T-cell (primary cell): Measurements from ENCODE around the gene CCDC190. TPM values are rescaled to one million over a fixed set of nuclear protein-coding genes. Genes with fewer than 3 reads are reported as not detected.

ENCODE experiments used
- ATAC-seq, 4 experiments: fragments of 200-7000 bp in 3 of 4; fragments of 150-1000 bp in 1 of 4; cut with Tn5 transposase; replicated peaks in 1 of 4; 1 replicate in 3 of 4; 2 replicates in 1 of 4; pipeline ENCODE4 v1.10.0; 2021; ENCODE audit warnings: moderate library complexity in 3 of 4, mild to moderate bottlenecking in 2 of 4, moderate number of reproducible peaks in 1 of 4
- CTCF ChIA-PET, 2 donors: fragments of 300-600 bp; sonication (Branson Sonifier 250); formaldehyde crosslinking; loops; one replicate each; lab custom pipeline; 2022; ENCODE audit warnings: antibody characterized with exemption in 2 of 2; lab: Charles Lee
- POLR2A ChIA-PET, 2 donors: fragments of 300-600 bp; sonication (Branson Sonifier 250); formaldehyde crosslinking; loops; one replicate each; lab custom pipeline; 2022; ENCODE audit warnings: antibody characterized with exemption in 2 of 2; lab: Charles Lee
- DNase-seq, 35 experiments: peaks; one replicate each; pipeline versions ENCODE4 v3.0.0 to v3.0.0-alpha.2; 2013 to 2023
- H3K27ac ChIP-seq: one replicate; pipeline ENCODE4 v1.5.1; 2013; ENCODE audit warnings: low read length
- H3K27me3 ChIP-seq, 2 experiments: replicated peaks in 1 of 2; 1 replicate in 1 of 2; 2 replicates in 1 of 2; pipeline versions ENCODE4 v1.6.1 to v1.7.0; 2013; ENCODE audit warnings: low read length in 1 of 2, mixed read lengths in 1 of 2; ENCODE audit not compliant: control insufficient read depth in 2 of 2, insufficient read depth in 2 of 2; ENCODE audit errors: extremely low read depth in 1 of 2
- H3K36me3 ChIP-seq, 2 donors: 1 replicate in 1 of 2; 2 replicates in 1 of 2; pipeline versions ENCODE4 v1.6.1 to v1.7.0; 2013; ENCODE audit warnings: low read length in 1 of 2; ENCODE audit not compliant: control insufficient read depth in 2 of 2, insufficient read depth in 1 of 2; ENCODE audit errors: extremely low read depth in 1 of 2
- H3K4me1 ChIP-seq, 2 experiments: 1 replicate in 1 of 2; 2 replicates in 1 of 2; pipeline versions ENCODE4 v1.6.1 to v1.7.0; 2013; ENCODE audit warnings: low read length in 2 of 2, mixed read lengths in 1 of 2; ENCODE audit not compliant: insufficient read depth in 2 of 2, control insufficient read depth in 1 of 2; ENCODE audit errors: extremely low read depth in 1 of 2
- H3K4me3 ChIP-seq, 2 donors: 1 replicate in 1 of 2; 2 replicates in 1 of 2; pipeline versions ENCODE4 v1.5.1 to v1.7.0; 2013; ENCODE audit warnings: mild to moderate bottlenecking in 2 of 2, low read length in 1 of 2, moderate library complexity in 1 of 2; ENCODE audit not compliant: control insufficient read depth in 1 of 2; ENCODE audit errors: extremely low read depth in 1 of 2
- H3K9me3 ChIP-seq: 2 replicates; pipeline ENCODE4 v1.7.0; 2013
- H3K27ac Mint-ChIP-seq, 2 donors: one replicate each; pipeline ENCODE4 v1.8.0; 2020 to 2021; ENCODE audit warnings: mild to moderate bottlenecking in 2 of 2, mixed read lengths in 2 of 2
- H3K27me3 Mint-ChIP-seq, 2 donors: one replicate each; pipeline ENCODE4 v1.8.0; 2021 to 2022; ENCODE audit warnings: mixed read lengths in 2 of 2
- H3K36me3 Mint-ChIP-seq: one replicate; pipeline ENCODE4 v1.8.0; 2021; ENCODE audit warnings: mixed read lengths
- H3K4me1 Mint-ChIP-seq, 3 donors: one replicate each; pipeline ENCODE4 v1.8.0; 2020 to 2022; ENCODE audit warnings: mixed read lengths in 3 of 3, mild to moderate bottlenecking in 1 of 3
- H3K4me3 Mint-ChIP-seq, 3 donors: one replicate each; pipeline ENCODE4 v1.8.0; 2020 to 2022; ENCODE audit warnings: mild to moderate bottlenecking in 3 of 3, mixed read lengths in 3 of 3, moderate library complexity in 3 of 3
- H3K9me3 Mint-ChIP-seq, 3 donors: one replicate each; pipeline ENCODE4 v1.8.0; 2020 to 2022; ENCODE audit warnings: mixed read lengths in 3 of 3
- WGBS: methylation state at CpG from one replicate; pipeline ENCODE4 v1.1.5; 2013; ENCODE audit warnings: missing lambda C conversion rate; ENCODE audit not compliant: insufficient coverage; 5-methylcytosine and 5-hydroxymethylcytosine counted together
- total RNA-seq, 35 experiments: library from RNA in 6 of 35; stranded (reverse) in 6 of 35; fragments of 120-200 nt in 1 of 35; gene quantifications; one replicate each; pipeline versions ENCODE4 v1.2.1 to v1.2.4 and lab custom pipeline; 2013 to 2026

Gene CCDC190
- total RNA-seq, 5 donors from 2014 or later (not counting 1 experiment from before 2014, with no cell fraction given): not detected

DNA sequence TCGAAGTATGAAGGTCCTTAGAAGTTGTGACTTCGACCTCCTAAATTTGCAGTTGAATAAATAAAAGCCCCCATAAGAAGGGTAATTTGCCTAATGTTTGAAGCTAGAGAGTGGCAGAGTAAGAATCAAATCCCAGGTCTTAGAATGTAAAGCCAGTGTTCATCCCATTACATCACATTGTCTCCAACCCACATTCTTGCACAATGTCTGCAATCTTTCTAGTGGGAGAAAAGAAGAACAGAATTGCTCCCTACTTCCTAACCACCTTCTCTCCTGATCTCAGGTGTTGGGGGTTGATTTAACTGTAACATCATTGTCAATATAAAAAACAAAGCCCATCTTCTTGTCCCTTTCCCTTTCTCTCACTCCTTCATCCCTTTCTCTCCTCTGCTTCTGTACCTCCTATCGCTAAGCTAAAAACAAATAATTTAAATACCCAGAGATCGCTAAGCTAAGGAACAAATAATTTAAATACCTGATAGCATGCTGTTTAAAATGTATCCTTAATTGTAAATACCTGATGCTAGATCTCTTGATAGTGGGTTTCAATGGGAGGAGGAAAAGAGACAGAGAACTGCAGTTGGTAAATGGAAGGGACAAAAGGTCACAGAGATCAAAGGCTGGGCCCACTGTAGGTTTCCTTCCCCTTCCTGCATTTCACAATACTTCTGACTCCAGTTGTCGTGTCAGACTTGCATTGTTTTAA is 32.1 kb upstream of the CCDC190 start:
- DNase-seq: no peak
- Histone ChIP-seq H3K36me3 (no peaks in the 10 kb centered on the region), H3K27ac (no peak overlapping the region), H3K9me3 (no peaks in the 10 kb centered on the region), H3K27me3 (no peaks in the 10 kb centered on the region), H3K4me3 (no peak overlapping the region), H3K4me1 (no peaks in the 10 kb centered on the region)
- no peak for ATAC-seq
- Mint-ChIP-seq H3K27ac (no peak overlapping the region), H3K4me3 (no peak overlapping the region), H3K9me3 (no peaks in the 10 kb centered on the region), H3K36me3 (no peaks in the 10 kb centered on the region), H3K4me1 (no peaks in the 10 kb centered on the region), H3K27me3 (peaks cover 23 to 29% of the 10 kb centered on the region in 2 donors)
- CTCF ChIA-PET: no interaction called here
- WGBS: no CpG with 5 or more reads among the region's 5 CpGs
- POLR2A ChIA-PET: no interaction called here

DNA sequence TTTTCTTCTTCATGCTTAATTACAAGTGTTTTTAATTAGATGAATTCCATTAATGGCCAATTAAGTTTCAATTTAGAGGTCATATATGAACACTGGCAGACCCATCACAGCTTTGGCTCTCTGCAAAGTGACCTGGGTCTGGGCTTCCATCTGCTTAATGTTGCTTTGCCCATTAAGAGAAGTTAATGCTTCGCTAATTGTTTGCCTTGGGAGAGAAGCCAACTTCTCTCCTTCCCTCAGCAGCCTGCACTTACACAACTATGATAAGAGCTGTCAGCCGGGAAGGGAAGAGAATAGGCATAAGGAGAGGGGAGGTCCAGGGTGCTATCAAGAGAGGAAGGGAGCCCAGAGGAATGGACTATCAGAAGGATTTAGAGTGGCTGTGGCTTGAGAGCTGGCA is 29.0 kb upstream of the CCDC190 start:
- ChIA-PET POLR2A (no interaction called here), CTCF (interaction anchor here in 1 of 2 donors (0.5 kb wide), 1 partner anchor 1074 kb away, joined by 3 read pairs; no protein-coding TSS in a partner anchor)
- peaks cover 18 to 23% of the 10 kb centered on the region in 2 donors for H3K27me3 Mint-ChIP-seq
- no peaks in the 10 kb centered on the region for H3K27me3 ChIP-seq
- H3K9me3 Mint-ChIP-seq: no peaks in the 10 kb centered on the region
- no peaks in the 10 kb centered on the region for H3K36me3 ChIP-seq
- ATAC-seq: no peak
- DNase-seq: no peak
- no CpG with 5 or more reads among the region's 2 CpGs for WGBS
- H3K27ac ChIP-seq: no peak overlapping the region
- H3K36me3 Mint-ChIP-seq: no peaks in the 10 kb centered on the region
- no peak overlapping the region for H3K4me3 ChIP-seq
- H3K4me1 ChIP-seq: no peaks in the 10 kb centered on the region
- H3K4me1 Mint-ChIP-seq: no peaks in the 10 kb centered on the region
- no peaks in the 10 kb centered on the region for H3K9me3 ChIP-seq
- H3K27ac Mint-ChIP-seq: no peak overlapping the region
- H3K4me3 Mint-ChIP-seq: no peak overlapping the region

DNA sequence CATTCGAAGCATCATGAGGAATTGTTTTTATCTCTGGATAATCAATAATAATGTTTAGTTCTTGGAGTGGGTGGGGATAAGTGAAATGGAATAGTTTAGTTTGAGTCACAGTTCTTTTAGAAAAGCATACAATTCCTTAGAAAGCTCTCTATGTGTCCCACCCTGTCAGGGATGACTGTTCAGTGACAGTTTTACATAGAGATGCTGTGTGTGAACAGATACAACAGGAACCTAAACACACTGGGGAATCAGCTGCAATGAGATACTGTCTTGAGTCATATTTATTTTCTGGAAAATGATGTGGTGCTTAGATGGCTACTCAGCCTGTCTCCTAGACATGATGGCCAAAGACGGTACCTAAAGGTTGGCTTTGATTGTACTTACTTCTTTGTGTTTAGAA is 25.7 kb upstream of the CCDC190 start:
- Histone ChIP-seq H3K9me3 (no peaks in the 10 kb centered on the region), H3K4me3 (no peak overlapping the region), H3K27ac (no peak overlapping the region), H3K4me1 (no peaks in the 10 kb centered on the region), H3K36me3 (no peaks in the 10 kb centered on the region), H3K27me3 (peaks cover 0 to 7% of the 10 kb centered on the region in 2 experiments)
- ChIA-PET POLR2A (no interaction called here), CTCF (no interaction called here)
- H3K9me3 Mint-ChIP-seq: no peaks in the 10 kb centered on the region
- H3K36me3 Mint-ChIP-seq: no peaks in the 10 kb centered on the region
- WGBS: no CpG with 5 or more reads among the region's 2 CpGs
- no peak overlapping the region for H3K27ac Mint-ChIP-seq
- H3K27me3 Mint-ChIP-seq: peaks cover 12 to 29% of the 10 kb centered on the region in 2 donors
- H3K4me3 Mint-ChIP-seq: no peak overlapping the region
- DNase-seq (no peak), ATAC-seq (no peak)
- H3K4me1 Mint-ChIP-seq: no peaks in the 10 kb centered on the region

DNA sequence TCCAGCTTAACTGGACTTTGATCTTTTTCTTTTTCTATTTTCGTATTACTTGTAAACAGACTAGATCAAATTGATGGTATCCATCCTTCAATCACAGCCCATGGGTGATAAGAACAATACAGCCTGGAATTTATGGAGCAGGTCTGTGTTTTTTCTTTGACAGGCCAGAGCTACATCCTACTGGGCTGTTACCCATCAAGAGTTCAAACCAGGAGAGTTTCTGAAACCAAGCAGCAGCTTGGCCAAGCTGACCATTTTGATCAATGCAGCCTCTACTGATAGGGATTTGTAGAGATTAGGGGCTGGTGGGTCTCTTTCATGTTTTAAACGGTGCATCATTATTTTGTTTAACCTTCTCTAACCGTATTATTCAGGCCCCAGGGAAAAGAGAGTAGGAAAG is 24.3 kb upstream of the CCDC190 start:
- no peaks in the 10 kb centered on the region for H3K9me3 ChIP-seq
- Mint-ChIP-seq H3K27ac (no peak overlapping the region), H3K27me3 (peaks cover 16 to 25% of the 10 kb centered on the region in 2 donors), H3K9me3 (no peaks in the 10 kb centered on the region), H3K4me3 (no peak overlapping the region), H3K36me3 (no peaks in the 10 kb centered on the region), H3K4me1 (no peaks in the 10 kb centered on the region)
- POLR2A ChIA-PET: no interaction called here
- no CpG with 5 or more reads among the region's 3 CpGs for WGBS
- H3K36me3 ChIP-seq: no peaks in the 10 kb centered on the region
- H3K4me1 ChIP-seq: no peaks in the 10 kb centered on the region
- H3K27ac ChIP-seq: no peak overlapping the region
- ATAC-seq (no peak), DNase-seq (no peak)
- H3K27me3 ChIP-seq: peaks cover 0 to 12% of the 10 kb centered on the region in 2 experiments
- CTCF ChIA-PET: no interaction called here
- H3K4me3 ChIP-seq: no peak overlapping the region

DNA sequence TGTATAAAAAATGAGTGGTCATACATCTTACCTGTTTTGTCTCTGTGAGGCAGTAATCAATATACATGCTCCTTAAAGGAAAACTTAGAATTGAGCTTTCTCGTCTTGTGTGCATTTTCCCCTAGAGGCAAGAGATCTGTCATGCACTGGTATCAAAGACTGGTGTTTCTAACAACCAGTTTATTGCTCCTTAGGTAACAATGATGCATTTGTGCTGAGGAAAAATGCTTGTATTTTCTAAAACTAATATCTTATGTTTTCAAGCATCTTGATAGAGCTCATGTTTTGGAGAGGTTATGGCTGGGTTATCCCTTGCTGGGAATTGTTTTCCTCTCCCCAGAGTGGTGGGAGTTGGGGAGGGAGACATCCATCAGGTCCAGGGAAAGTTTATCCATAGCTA is 23.9 kb upstream of the CCDC190 start:
- H3K27me3 Mint-ChIP-seq: peaks cover 12 to 21% of the 10 kb centered on the region in 2 donors
- H3K36me3 Mint-ChIP-seq: no peaks in the 10 kb centered on the region
- 86% methylated on average over 1 of the region's 1 CpG for WGBS
- Histone ChIP-seq H3K4me3 (no peak overlapping the region), H3K9me3 (no peaks in the 10 kb centered on the region), H3K4me1 (no peaks in the 10 kb centered on the region), H3K27me3 (peaks cover 0 to 12% of the 10 kb centered on the region in 2 experiments), H3K27ac (no peak overlapping the region), H3K36me3 (no peaks in the 10 kb centered on the region)
- CTCF ChIA-PET: no interaction called here
- H3K27ac Mint-ChIP-seq: no peak overlapping the region
- ATAC-seq: no peak
- no peaks in the 10 kb centered on the region for H3K4me1 Mint-ChIP-seq
- no peak overlapping the region for H3K4me3 Mint-ChIP-seq
- no peaks in the 10 kb centered on the region for H3K9me3 Mint-ChIP-seq
- POLR2A ChIA-PET: no interaction called here
- DNase-seq: no peak

DNA sequence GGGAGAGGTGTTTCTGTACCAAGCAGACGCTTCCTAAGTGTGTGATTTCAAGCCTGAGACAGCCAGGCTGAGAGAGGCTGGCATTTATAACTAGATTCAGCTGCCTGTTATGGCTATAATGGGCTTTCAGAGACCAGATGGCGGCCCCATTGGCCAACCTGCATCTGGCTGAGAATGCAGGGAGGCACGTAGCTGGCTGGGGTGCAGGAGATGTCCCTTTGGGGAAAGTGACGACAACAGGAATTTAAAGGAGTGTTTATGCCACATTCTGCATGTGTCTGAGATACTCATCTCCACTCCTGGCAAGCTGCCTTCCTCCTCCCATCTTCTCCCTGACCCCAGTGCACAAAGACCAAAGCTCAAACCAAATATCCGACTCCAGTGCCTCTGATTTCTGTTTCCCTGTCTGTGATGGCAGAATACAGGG is 21.3 kb upstream of the CCDC190 start:
- CTCF ChIA-PET: no interaction called here

More for the DNA sequence above, 21.3 kb upstream of the CCDC190 start:
- POLR2A ChIA-PET: no interaction called here
- H3K4me3 Mint-ChIP-seq: no peak overlapping the region
- no peaks in the 10 kb centered on the region for H3K36me3 Mint-ChIP-seq
- Histone ChIP-seq H3K9me3 (no peaks in the 10 kb centered on the region), H3K36me3 (no peaks in the 10 kb centered on the region), H3K4me1 (no peaks in the 10 kb centered on the region), H3K27me3 (peaks cover 0 to 12% of the 10 kb centered on the region in 2 experiments), H3K4me3 (no peak overlapping the region), H3K27ac (no peak overlapping the region)
- ATAC-seq (no peak), DNase-seq (no peak)
- H3K27me3 Mint-ChIP-seq: peaks cover 15 to 28% of the 10 kb centered on the region in 2 donors
- H3K27ac Mint-ChIP-seq: no peak overlapping the region
- WGBS: 73% methylated on average over 2 of the region's 5 CpGs
- H3K9me3 Mint-ChIP-seq: no peaks in the 10 kb centered on the region
- no peaks in the 10 kb centered on the region for H3K4me1 Mint-ChIP-seq
